HFF-Myc (cell line): ENCODE measurements around the gene EIF5B.

Experiments
- DNase-seq: peaks from one replicate; pipeline ENCODE4 v3.0.0-alpha.2; 2011; ENCODE audit warnings: low read depth; ENCODE audit errors: extremely low read depth
- H3K4me3 ChIP-seq: replicated peaks from 2 replicates; pipeline ENCODE4 v1.5.1; 2011; ENCODE audit warnings: low read depth, mild to moderate bottlenecking, control low read depth, low read length
- CTCF ChIP-seq: IDR thresholded peaks from 2 replicates; pipeline ENCODE4 v1.5.1; 2012; ENCODE audit warnings: mild to moderate bottlenecking, low read depth, low read length, control low read depth; ENCODE audit errors: missing control alignments

EIF5B gene

GRCh38 chr2:99374747-99375146 lies 37.6 kb downstream of the EIF5B start:
- DNase-seq = no peak
- no peak for TF ChIP-seq CTCF
- no peak overlapping the region for H3K4me3 ChIP-seq

- H3K4me3 ChIP-seq = no peak overlapping the region
- no peak for TF ChIP-seq CTCF
- DNase-seq = no peak
Observed at GRCh38 chr2:99376254-99376864, 39.2 kb downstream of the EIF5B start.

- no peak for DNase-seq
- no peak for TF ChIP-seq CTCF
- H3K4me3 ChIP-seq = no peak overlapping the region
Observed at GRCh38 chr2:99377879-99378278, 40.7 kb downstream of the EIF5B start.

GRCh38 chr2:99380376-99381010 lies 43.3 kb downstream of the EIF5B start:
- H3K4me3 ChIP-seq = no peak overlapping the region
- TF ChIP-seq CTCF = no peak
- DNase-seq = no peak

GRCh38 chr2:99382143-99382542 lies 45.0 kb downstream of the EIF5B start:
- no peak for TF ChIP-seq CTCF
- DNase-seq = no peak
- H3K4me3 ChIP-seq = no peak overlapping the region

GRCh38 chr2:99386011-99386410 lies 48.8 kb downstream of the EIF5B start:
- no peak overlapping the region for H3K4me3 ChIP-seq
- no peak for TF ChIP-seq CTCF
- no peak for DNase-seq
